Left lung (tissue), 10 donors: ENCODE results near the gene HPCAL4. TPM values are rescaled to one million over a fixed set of nuclear protein-coding genes. Genes with fewer than 3 reads are reported as not detected.

ENCODE experiments used
- ATAC-seq: fragments of 200-7000 bp; cut with Tn5 transposase; one replicate; pipeline ENCODE4 v1.9.1; 2020; ENCODE audit warnings: moderate library complexity
- DNase-seq, 4 donors: peaks; one replicate each; pipeline ENCODE4 v3.0.0-alpha.2; 2013 to 2020
- H3K27ac ChIP-seq, 2 donors: fragments of 200-600 bp; sonication (generic) in 1 of 2; one replicate each; pipeline versions ENCODE4 v1.5.0 to v1.8.0; 2020 to 2021
- H3K27me3 ChIP-seq, 2 donors: fragments of 200-600 bp; sonication (generic) in 1 of 2; one replicate each; pipeline versions ENCODE4 v1.5.0 to v1.8.0; 2020 to 2021
- H3K36me3 ChIP-seq, 2 donors: fragments of 200-600 bp; sonication (generic) in 1 of 2; one replicate each; pipeline versions ENCODE4 v1.5.0 to v1.8.0; 2020 to 2021
- H3K4me1 ChIP-seq, 2 donors: fragments of 200-600 bp; one replicate each; pipeline ENCODE4 v1.8.0; 2021
- H3K4me3 ChIP-seq, 2 donors: fragments of 200-600 bp; sonication (generic) in 1 of 2; one replicate each; pipeline versions ENCODE4 v1.5.0 to v1.8.0; 2020 to 2021; ENCODE audit warnings: mild to moderate bottlenecking in 1 of 2
- H3K9me3 ChIP-seq, 2 donors: fragments of 200-600 bp; sonication (generic) in 1 of 2; one replicate each; pipeline versions ENCODE4 v1.5.0 to v1.8.0; 2020 to 2021
- CTCF ChIP-seq, 2 donors: fragments of 200-600 bp; sonication (generic) in 1 of 2; IDR thresholded peaks; one replicate each; pipeline versions ENCODE4 v1.5.0 to v1.8.0; 2021; ENCODE audit warnings: antibody characterized with exemption in 2 of 2
- intact Hi-C, 2 donors: fragments of 100-400 bp; cut with DNase I; formaldehyde crosslinking; loops; one replicate each; pipeline versions ENCODE4 v1.11.2 to v1.14.2; 2022
- polyA plus RNA-seq, 6 donors: library from polyadenylated mRNA; unstranded; fragments of 120-200 nt; gene quantifications; one replicate each; pipeline ENCODE4 v1.2.1, GENCODE V29; 2013; ENCODE audit not compliant: insufficient read length in 6 of 6
- total RNA-seq, 2 donors: library from RNA; stranded (reverse); fragmentation: NEBNext Ultra II Directional; extraction: Animal tissue kit (Norgen Biotek cat#: 25700); gene quantifications; one replicate each; pipeline ENCODE4 v1.2.1, GENCODE V29; 2021
- donor health status: DM: no; HTN: yes; CAD: no.
- donor health status: DM: no; HTN: no; CAD: no.

Gene HPCAL4
- total and polyA plus RNA-seq, 8 donors, result 0.04 to 1.9 (median 0.14) TPM

GRCh38 chr1:39717809-39718208, 26.6 kb upstream of the HPCAL4 start:
- H3K27ac ChIP-seq, result no peak overlapping the region
- intact Hi-C loops, result loop anchor here in 1 of 2 donors (5.0 kb wide), 1 partner anchor 116 kb away; no protein-coding TSS in a partner anchor
- H3K9me3 ChIP-seq, result no peaks in the 10 kb centered on the region
- no peak for TF ChIP-seq CTCF (IDR thresholded peaks at IDR 0.05)
- no peak overlapping the region for H3K4me3 ChIP-seq
- no peaks in the 10 kb centered on the region for H3K4me1 ChIP-seq
- no peak for ATAC-seq
- H3K36me3 ChIP-seq, result no peaks in the 10 kb centered on the region
- H3K27me3 ChIP-seq, result peaks cover 0 to 35% of the 10 kb centered on the region in 2 donors
- DNase-seq, result no peak

GRCh38 chr1:39713557-39713956, 22.3 kb upstream of the HPCAL4 start:
- ATAC-seq (no peak), DNase-seq (no peak)
- intact Hi-C loops, result no loop called here
- Histone ChIP-seq H3K27ac (no peak overlapping the region), H3K4me3 (no peak overlapping the region), H3K36me3 (no peaks in the 10 kb centered on the region), H3K4me1 (no peaks in the 10 kb centered on the region), H3K27me3 (peaks cover 0 to 40% of the 10 kb centered on the region in 2 donors), H3K9me3 (no peaks in the 10 kb centered on the region)
- TF ChIP-seq CTCF (IDR thresholded peaks at IDR 0.05), result no peak

GRCh38 chr1:39711966-39712340, 20.7 kb upstream of the HPCAL4 start:
- H3K4me1 ChIP-seq, result no peaks in the 10 kb centered on the region
- H3K27me3 ChIP-seq, result peaks cover 0 to 28% of the 10 kb centered on the region in 2 donors
- no peaks in the 10 kb centered on the region for H3K36me3 ChIP-seq
- DNase-seq (no peak), ATAC-seq (no peak)
- H3K9me3 ChIP-seq, result no peaks in the 10 kb centered on the region
- H3K4me3 ChIP-seq, result no peak overlapping the region
- no peak for TF ChIP-seq CTCF (IDR thresholded peaks at IDR 0.05)
- intact Hi-C loops, result no loop called here
- H3K27ac ChIP-seq, result no peak overlapping the region

GRCh38 chr1:39711104-39711965, 20.1 kb upstream of the HPCAL4 start:
- H3K9me3 ChIP-seq, result no peaks in the 10 kb centered on the region
- peaks cover 0 to 25% of the 10 kb centered on the region in 2 donors for H3K27me3 ChIP-seq
- no peak for TF ChIP-seq CTCF (IDR thresholded peaks at IDR 0.05)
- intact Hi-C loops, result no loop called here
- no peaks in the 10 kb centered on the region for H3K4me1 ChIP-seq
- no peak overlapping the region for H3K4me3 ChIP-seq
- H3K27ac ChIP-seq, result no peak overlapping the region
- no peaks in the 10 kb centered on the region for H3K36me3 ChIP-seq
- ATAC-seq (no peak), DNase-seq (no peak)

GRCh38 chr1:39707506-39707905, 16.3 kb upstream of the HPCAL4 start:
- no peak overlapping the region for H3K4me3 ChIP-seq
- no peaks in the 10 kb centered on the region for H3K4me1 ChIP-seq
- no peak for TF ChIP-seq CTCF (IDR thresholded peaks at IDR 0.05)
- H3K27ac ChIP-seq, result no peak overlapping the region
- DNase-seq, result no peak
- no peaks in the 10 kb centered on the region for H3K9me3 ChIP-seq
- intact Hi-C loops, result no loop called here
- H3K36me3 ChIP-seq, result no peaks in the 10 kb centered on the region
- peaks cover 0 to 7% of the 10 kb centered on the region in 2 donors for H3K27me3 ChIP-seq
- no peak for ATAC-seq
